ENCODE results near the gene SYNE3. TPM values are rescaled to one million over a fixed set of nuclear protein-coding genes. Genes with fewer than 3 reads are reported as not detected.

SYNE3 gene
- total and polyA plus RNA-seq, 2 experiments from 2014 or later: 0.16 to 2.4 TPM

GRCh38 chr14:95561001-95561412 lies 44.6 kb upstream of the SYNE3 start:
- WGBS (ENCODE audit: low lambda C conversion rate, missing lambda C conversion rate): 16% methylated on average over 14 of the region's 14 CpGs
- Histone ChIP-seq H3K4me3 (no peak overlapping the region), H3K9me2 (replicated peaks; ENCODE audit: insufficient read depth) (no peaks in the 10 kb centered on the region), H3K9me3 (ENCODE audit: low read depth) (no peaks in the 10 kb centered on the region), H3K79me2 (no peaks in the 10 kb centered on the region), H3K4me1 (ENCODE audit: insufficient read depth) (no peaks in the 10 kb centered on the region), H2AFZ (no peak overlapping the region), H3K27ac (no peak overlapping the region), H3K36me3 (replicated peaks; ENCODE audit: insufficient read depth, low read depth) (no peaks in the 10 kb centered on the region), H3K4me2 (no peak overlapping the region), H4K20me1 (ENCODE audit: insufficient read depth, poor library complexity, severe bottlenecking) (no peaks in the 10 kb centered on the region), H3K27me3 (no peaks in the 10 kb centered on the region)
- TF ChIP-seq CTCF (IDR thresholded peaks at IDR 0.05; ENCODE audit: poor library complexity): peak; percentile 98
- no peak for TF ChIP-seq EZH2 (IDR thresholded peaks at IDR 0.05; ENCODE audit: borderline replicate concordance)
- DNase-seq (ENCODE audit: low spot score): peak; percentile 94

- H3K4me3 ChIP-seq: no peak overlapping the region
- H2AFZ ChIP-seq: no peak overlapping the region
- 48% methylated on average over 6 of the region's 6 CpGs for WGBS (ENCODE audit: low lambda C conversion rate, missing lambda C conversion rate)
- no peaks in the 10 kb centered on the region for H3K36me3 ChIP-seq (replicated peaks; ENCODE audit: insufficient read depth, low read depth)
- no peaks in the 10 kb centered on the region for H3K9me2 ChIP-seq (replicated peaks; ENCODE audit: insufficient read depth)
- H3K4me1 ChIP-seq (ENCODE audit: insufficient read depth): no peaks in the 10 kb centered on the region
- no peaks in the 10 kb centered on the region for H3K9me3 ChIP-seq (ENCODE audit: low read depth)
- no peaks in the 10 kb centered on the region for H3K27me3 ChIP-seq
- H3K79me2 ChIP-seq: no peaks in the 10 kb centered on the region
- H3K27ac ChIP-seq: no peak overlapping the region
- DNase-seq (ENCODE audit: low spot score): no peak
- no peaks in the 10 kb centered on the region for H4K20me1 ChIP-seq (ENCODE audit: insufficient read depth, poor library complexity, severe bottlenecking)
- H3K4me2 ChIP-seq: no peak overlapping the region
- TF ChIP-seq EZH2 (IDR thresholded peaks at IDR 0.05; ENCODE audit: borderline replicate concordance) (no peak), EZH2phosphoT487 (IDR thresholded peaks at IDR 0.05; ENCODE audit: low read depth, severe bottlenecking, unreplicated experiment) (no peak), CTCF (IDR thresholded peaks at IDR 0.05; ENCODE audit: poor library complexity) (no peak)
These were observed 42.8 kb upstream of the SYNE3 start for GRCh38 chr14:95559203-95559602.

- Histone ChIP-seq H3K9me3 (ENCODE audit: low read depth) (no peaks in the 10 kb centered on the region), H3K4me1 (ENCODE audit: insufficient read depth) (no peaks in the 10 kb centered on the region), H3K36me3 (replicated peaks; ENCODE audit: insufficient read depth, low read depth) (no peaks in the 10 kb centered on the region), H3K4me2 (no peak overlapping the region), H3K9me2 (replicated peaks; ENCODE audit: insufficient read depth) (no peaks in the 10 kb centered on the region), H3K27me3 (no peaks in the 10 kb centered on the region), H2AFZ (no peak overlapping the region), H3K4me3 (no peak overlapping the region), H3K79me2 (no peaks in the 10 kb centered on the region), H4K20me1 (ENCODE audit: insufficient read depth, poor library complexity, severe bottlenecking) (no peaks in the 10 kb centered on the region), H3K27ac (no peak overlapping the region)
- no peak for TF ChIP-seq EZH2 (IDR thresholded peaks at IDR 0.05; ENCODE audit: borderline replicate concordance)
- no peak for TF ChIP-seq CTCF (IDR thresholded peaks at IDR 0.05; ENCODE audit: poor library complexity)
- TF ChIP-seq EZH2phosphoT487 (IDR thresholded peaks at IDR 0.05; ENCODE audit: low read depth, severe bottlenecking, unreplicated experiment): no peak
- WGBS (ENCODE audit: low lambda C conversion rate, missing lambda C conversion rate): 60% methylated on average over 2 of the region's 2 CpGs
- DNase-seq (ENCODE audit: low spot score): no peak
These were observed 41.4 kb upstream of the SYNE3 start for GRCh38 chr14:95557832-95558231.

GRCh38 chr14:95557291-95557690 lies 40.8 kb upstream of the SYNE3 start:
- WGBS (ENCODE audit: low lambda C conversion rate, missing lambda C conversion rate): 82% methylated on average over 11 of the region's 11 CpGs
- DNase-seq (ENCODE audit: low spot score): no peak
- no peaks in the 10 kb centered on the region for H3K4me1 ChIP-seq (ENCODE audit: insufficient read depth)
- no peak overlapping the region for H3K27ac ChIP-seq
- H3K9me3 ChIP-seq (ENCODE audit: low read depth): no peaks in the 10 kb centered on the region
- TF ChIP-seq EZH2 (IDR thresholded peaks at IDR 0.05; ENCODE audit: borderline replicate concordance): no peak
- TF ChIP-seq CTCF (IDR thresholded peaks at IDR 0.05; ENCODE audit: poor library complexity): no peak
- no peak for TF ChIP-seq EZH2phosphoT487 (IDR thresholded peaks at IDR 0.05; ENCODE audit: low read depth, severe bottlenecking, unreplicated experiment)
- no peaks in the 10 kb centered on the region for H3K9me2 ChIP-seq (replicated peaks; ENCODE audit: insufficient read depth)
- no peaks in the 10 kb centered on the region for H4K20me1 ChIP-seq (ENCODE audit: insufficient read depth, poor library complexity, severe bottlenecking)
- H3K4me2 ChIP-seq: no peak overlapping the region
- no peaks in the 10 kb centered on the region for H3K36me3 ChIP-seq (replicated peaks; ENCODE audit: insufficient read depth, low read depth)
- no peaks in the 10 kb centered on the region for H3K79me2 ChIP-seq
- H2AFZ ChIP-seq: no peak overlapping the region
- no peaks in the 10 kb centered on the region for H3K27me3 ChIP-seq
- no peak overlapping the region for H3K4me3 ChIP-seq

All from hepatocyte (in vitro differentiated cells).